GM23338 (cell line): ENCODE measurements around the gene TNIP3. TPM values are rescaled to one million over a fixed set of nuclear protein-coding genes. Genes with fewer than 3 reads are reported as not detected.

Experiments used
- ATAC-seq: fragments of 200-7000 bp; cut with Tn5 transposase; 3 replicates; pipeline ENCODE4 v1.9.1; 2020
- DNase-seq: peaks from one replicate; pipeline ENCODE4 v3.0.0-alpha.2; 2015; ENCODE audit warnings: low spot score
- H2AFZ ChIP-seq: fragments of 200-600 bp; sonication (generic); 2 replicates; pipeline ENCODE4 v1.8.0; 2016; ENCODE audit warnings: antibody characterized with exemption, mild to moderate bottlenecking, moderate library complexity
- H3F3A ChIP-seq: fragments of 200-600 bp; sonication (generic); replicated peaks from 2 replicates; pipeline ENCODE4 v1.8.0; 2017; ENCODE audit warnings: antibody characterized with exemption, mixed run types, low read depth
- H3K27ac ChIP-seq: fragments of 200-600 bp; sonication (generic); 2 replicates; pipeline ENCODE4 v1.6.1; 2016; ENCODE audit warnings: low read depth
- H3K27me3 ChIP-seq: fragments of 200-600 bp; sonication (generic); 2 replicates; pipeline ENCODE4 v1.8.0; 2016; ENCODE audit warnings: mild to moderate bottlenecking, mixed run types, moderate library complexity; ENCODE audit not compliant: insufficient read depth
- H3K36me3 ChIP-seq: fragments of 200-600 bp; sonication (generic); 2 replicates; pipeline ENCODE4 v1.8.0; 2016; ENCODE audit warnings: mild to moderate bottlenecking; ENCODE audit not compliant: insufficient read depth
- H3K4me1 ChIP-seq: fragments of 200-600 bp; sonication (generic); 2 replicates; pipeline ENCODE4 v1.8.0; 2016; ENCODE audit warnings: mild to moderate bottlenecking, moderate library complexity; ENCODE audit not compliant: insufficient read depth
- H3K4me2 ChIP-seq: fragments of 200-600 bp; sonication (generic); 2 replicates; pipeline ENCODE4 v1.7.1; 2017; ENCODE audit warnings: mixed run types
- H3K4me3 ChIP-seq: fragments of 200-600 bp; sonication (generic); 2 replicates; pipeline ENCODE4 v1.6.1; 2016; ENCODE audit warnings: mixed run types
- H3K79me2 ChIP-seq: fragments of 200-600 bp; sonication (generic); replicated peaks from 2 replicates; pipeline ENCODE4 v1.8.0; 2017; ENCODE audit warnings: mild to moderate bottlenecking; ENCODE audit not compliant: insufficient read depth
- H3K9me2 ChIP-seq: fragments of 200-600 bp; sonication (generic); 2 replicates; pipeline ENCODE4 v1.8.0; 2017; ENCODE audit not compliant: insufficient read depth
- H4K20me1 ChIP-seq: fragments of 200-600 bp; sonication (generic); replicated peaks from 2 replicates; pipeline ENCODE4 v1.8.0; 2017; ENCODE audit warnings: mild to moderate bottlenecking; ENCODE audit not compliant: insufficient read depth
- H3K27ac Mint-ChIP-seq: 2 replicates; pipeline ENCODE4 v1.8.0; 2020; ENCODE audit warnings: inconsistent platforms, mild to moderate bottlenecking, moderate library complexity, mixed read lengths
- H3K27me3 Mint-ChIP-seq: 3 replicates; pipeline ENCODE4 v1.8.0; 2022; ENCODE audit warnings: low read depth, mild to moderate bottlenecking, moderate library complexity, mixed read lengths, inconsistent platforms; ENCODE audit not compliant: insufficient read depth, poor library complexity
- H3K36me3 Mint-ChIP-seq: 3 replicates; pipeline ENCODE4 v1.8.0; 2021; ENCODE audit warnings: low read depth, mild to moderate bottlenecking, inconsistent platforms, moderate library complexity, mixed read lengths
- H3K4me1 Mint-ChIP-seq: 3 replicates; pipeline ENCODE4 v1.8.0; 2020; ENCODE audit warnings: mild to moderate bottlenecking, inconsistent platforms, mixed read lengths
- H3K4me3 Mint-ChIP-seq: 3 replicates; pipeline ENCODE4 v1.8.0; 2021; ENCODE audit warnings: moderate library complexity, mild to moderate bottlenecking, inconsistent platforms, mixed read lengths
- H3K9me3 Mint-ChIP-seq: 3 replicates; pipeline ENCODE4 v1.8.0; 2020; ENCODE audit warnings: moderate library complexity, mild to moderate bottlenecking, inconsistent platforms, mixed read lengths
- CREB1 ChIP-seq: fragments of 250-450 bp; sonication (Bioruptor Pico); IDR thresholded peaks from 2 replicates; pipeline ENCODE4 v1.5.0; 2020; ENCODE audit warnings: low read depth, mild to moderate bottlenecking, moderate library complexity
- ETS1 ChIP-seq: IDR thresholded peaks from 2 replicates; pipeline ENCODE4 v1.6.1; 2016; ENCODE audit warnings: antibody characterized with exemption
- EZH2 ChIP-seq: fragments of 200-600 bp; sonication (generic); IDR thresholded peaks from one replicate; pipeline ENCODE4 v1.8.0; 2017; ENCODE audit warnings: antibody characterized with exemption, mild to moderate bottlenecking, low read depth; ENCODE audit not compliant: unreplicated experiment
- EZH2phosphoT487 ChIP-seq: fragments of 200-600 bp; sonication (generic); IDR thresholded peaks from one replicate; pipeline ENCODE4 v1.8.1; 2018; ENCODE audit warnings: antibody characterized with exemption; ENCODE audit not compliant: unreplicated experiment
- JUNB ChIP-seq: IDR thresholded peaks from one replicate; pipeline ENCODE4 v1.6.1; 2016; ENCODE audit warnings: antibody characterized with exemption; ENCODE audit not compliant: unreplicated experiment
- NANOG ChIP-seq: IDR thresholded peaks from 2 replicates; pipeline ENCODE4 v1.6.1; 2016; ENCODE audit warnings: antibody characterized with exemption, borderline replicate concordance
- POLR2AphosphoS5 ChIP-seq: IDR thresholded peaks from 2 replicates; pipeline ENCODE4 v1.6.1; 2016; ENCODE audit warnings: antibody characterized with exemption, low read depth
- STAT1 ChIP-seq: IDR thresholded peaks from one replicate; pipeline ENCODE4 v1.6.1; 2016; ENCODE audit warnings: antibody characterized with exemption; ENCODE audit not compliant: unreplicated experiment
- ZNF114 ChIP-seq: fragments of 250-450 bp; sonication (Bioruptor Pico); IDR thresholded peaks from 2 replicates; pipeline ENCODE4 v1.5.0; 2020; ENCODE audit warnings: mild to moderate bottlenecking, moderate library complexity
- ZNF331 ChIP-seq: fragments of 250-450 bp; sonication (Bioruptor Pico); IDR thresholded peaks from 2 replicates; pipeline ENCODE4 v1.5.0; 2020; ENCODE audit warnings: low read depth, mild to moderate bottlenecking, moderate library complexity
- polyA plus RNA-seq: library from polyadenylated mRNA; unstranded; fragments of >200 nt; fragmentation: Nextera tagmentation; extraction: Ambion mirVana; gene quantifications from 2 replicates; pipeline ENCODE4 v1.2.1, GENCODE V29; 2016
- total RNA-seq: library from RNA; depleted of rRNA; stranded (reverse); fragments of >200 nt; shearing (Covaris generic); gene quantifications from 2 replicates; pipeline ENCODE4 v1.2.3, GENCODE V29; 2014
- TF ChIP-seq, protein P1 (sequence below): IDR thresholded peaks from one replicate; pipeline ENCODE4 v1.6.1; 2018; ENCODE audit warnings: antibody characterized with exemption; ENCODE audit not compliant: unreplicated experiment
- TF ChIP-seq, protein P2 (sequence below), 2 experiments: fragments of 200-600 bp in 1 of 2; sonication (generic) in 1 of 2; conservative IDR thresholded peaks; 2 replicates each; pipeline versions ENCODE4 v1.5.1 to v1.6.1; 2016 to 2017; ENCODE audit warnings: antibody characterized with exemption in 2 of 2, low read depth in 2 of 2, mild to moderate bottlenecking in 2 of 2, moderate library complexity in 1 of 2

The TNIP3 gene
- total and polyA plus RNA-seq, 2 experiments from 2014 or later = not detected

DNA sequence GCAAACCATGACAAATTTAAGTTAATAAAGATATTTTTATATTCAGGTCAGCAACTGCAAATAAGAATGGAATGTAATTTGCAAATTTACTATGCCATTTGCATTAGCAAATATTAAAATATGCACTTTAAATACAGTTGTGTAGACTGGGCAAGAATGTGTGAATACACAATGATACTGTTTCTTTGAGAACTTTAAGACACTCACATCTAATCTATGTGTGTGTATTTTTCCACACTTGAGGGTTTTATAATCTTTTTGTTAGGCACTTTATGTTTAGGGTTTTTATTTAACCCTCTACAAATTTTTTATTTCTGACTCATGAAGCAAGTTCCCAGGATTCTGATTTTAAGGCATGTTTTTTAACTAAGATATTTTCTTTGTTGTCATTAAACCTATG is 67.9 kb downstream of the TNIP3 start (continued):
- TF ChIP-seq, protein P1, sequence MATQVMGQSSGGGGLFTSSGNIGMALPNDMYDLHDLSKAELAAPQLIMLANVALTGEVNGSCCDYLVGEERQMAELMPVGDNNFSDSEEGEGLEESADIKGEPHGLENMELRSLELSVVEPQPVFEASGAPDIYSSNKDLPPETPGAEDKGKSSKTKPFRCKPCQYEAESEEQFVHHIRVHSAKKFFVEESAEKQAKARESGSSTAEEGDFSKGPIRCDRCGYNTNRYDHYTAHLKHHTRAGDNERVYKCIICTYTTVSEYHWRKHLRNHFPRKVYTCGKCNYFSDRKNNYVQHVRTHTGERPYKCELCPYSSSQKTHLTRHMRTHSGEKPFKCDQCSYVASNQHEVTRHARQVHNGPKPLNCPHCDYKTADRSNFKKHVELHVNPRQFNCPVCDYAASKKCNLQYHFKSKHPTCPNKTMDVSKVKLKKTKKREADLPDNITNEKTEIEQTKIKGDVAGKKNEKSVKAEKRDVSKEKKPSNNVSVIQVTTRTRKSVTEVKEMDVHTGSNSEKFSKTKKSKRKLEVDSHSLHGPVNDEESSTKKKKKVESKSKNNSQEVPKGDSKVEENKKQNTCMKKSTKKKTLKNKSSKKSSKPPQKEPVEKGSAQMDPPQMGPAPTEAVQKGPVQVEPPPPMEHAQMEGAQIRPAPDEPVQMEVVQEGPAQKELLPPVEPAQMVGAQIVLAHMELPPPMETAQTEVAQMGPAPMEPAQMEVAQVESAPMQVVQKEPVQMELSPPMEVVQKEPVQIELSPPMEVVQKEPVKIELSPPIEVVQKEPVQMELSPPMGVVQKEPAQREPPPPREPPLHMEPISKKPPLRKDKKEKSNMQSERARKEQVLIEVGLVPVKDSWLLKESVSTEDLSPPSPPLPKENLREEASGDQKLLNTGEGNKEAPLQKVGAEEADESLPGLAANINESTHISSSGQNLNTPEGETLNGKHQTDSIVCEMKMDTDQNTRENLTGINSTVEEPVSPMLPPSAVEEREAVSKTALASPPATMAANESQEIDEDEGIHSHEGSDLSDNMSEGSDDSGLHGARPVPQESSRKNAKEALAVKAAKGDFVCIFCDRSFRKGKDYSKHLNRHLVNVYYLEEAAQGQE = no peak
- TF ChIP-seq STAT1 (no peak), EZH2phosphoT487 (no peak)

- Histone ChIP-seq H2AFZ (no peak overlapping the region), H3K4me1 (no peaks in the 10 kb centered on the region), H3F3A (no peaks in the 10 kb centered on the region), H3K4me2 (no peak overlapping the region), H3K79me2 (no peaks in the 10 kb centered on the region), H3K27me3 (no peaks in the 10 kb centered on the region), H3K27ac (no peak overlapping the region), H3K4me3 (no peak overlapping the region), H4K20me1 (no peaks in the 10 kb centered on the region), H3K36me3 (no peaks in the 10 kb centered on the region), H3K9me2 (no peaks in the 10 kb centered on the region)
- no peaks in the 10 kb centered on the region for H3K4me1 Mint-ChIP-seq
- H3K27me3 Mint-ChIP-seq = no peaks in the 10 kb centered on the region
- H3K36me3 Mint-ChIP-seq = no peaks in the 10 kb centered on the region
- no peak overlapping the region for H3K4me3 Mint-ChIP-seq
- ATAC-seq (no peak), DNase-seq (no peak)
- H3K9me3 Mint-ChIP-seq = no peaks in the 10 kb centered on the region
- no peak overlapping the region for H3K27ac Mint-ChIP-seq
- no peak for TF ChIP-seq NANOG
- TF ChIP-seq, protein P2, sequence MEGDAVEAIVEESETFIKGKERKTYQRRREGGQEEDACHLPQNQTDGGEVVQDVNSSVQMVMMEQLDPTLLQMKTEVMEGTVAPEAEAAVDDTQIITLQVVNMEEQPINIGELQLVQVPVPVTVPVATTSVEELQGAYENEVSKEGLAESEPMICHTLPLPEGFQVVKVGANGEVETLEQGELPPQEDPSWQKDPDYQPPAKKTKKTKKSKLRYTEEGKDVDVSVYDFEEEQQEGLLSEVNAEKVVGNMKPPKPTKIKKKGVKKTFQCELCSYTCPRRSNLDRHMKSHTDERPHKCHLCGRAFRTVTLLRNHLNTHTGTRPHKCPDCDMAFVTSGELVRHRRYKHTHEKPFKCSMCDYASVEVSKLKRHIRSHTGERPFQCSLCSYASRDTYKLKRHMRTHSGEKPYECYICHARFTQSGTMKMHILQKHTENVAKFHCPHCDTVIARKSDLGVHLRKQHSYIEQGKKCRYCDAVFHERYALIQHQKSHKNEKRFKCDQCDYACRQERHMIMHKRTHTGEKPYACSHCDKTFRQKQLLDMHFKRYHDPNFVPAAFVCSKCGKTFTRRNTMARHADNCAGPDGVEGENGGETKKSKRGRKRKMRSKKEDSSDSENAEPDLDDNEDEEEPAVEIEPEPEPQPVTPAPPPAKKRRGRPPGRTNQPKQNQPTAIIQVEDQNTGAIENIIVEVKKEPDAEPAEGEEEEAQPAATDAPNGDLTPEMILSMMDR (conservative IDR thresholded peaks at IDR 0.05; ENCODE audit: low read depth in 2 of 2) = no peak
- TF ChIP-seq POLR2AphosphoS5 = no peak
- no peak for TF ChIP-seq EZH2phosphoT487
- TF ChIP-seq, protein P1 = no peak
- no peak for TF ChIP-seq EZH2
- no peak for TF ChIP-seq CREB1 (CRISPR knock-in tag)
- TF ChIP-seq ZNF331 (CRISPR knock-in tag) = no peak
- no peak for TF ChIP-seq ZNF114 (CRISPR knock-in tag)
- no peak for TF ChIP-seq ETS1
- no peak for TF ChIP-seq JUNB
These were observed 69.7 kb downstream of the TNIP3 start for GRCh38 chr4:121094297-121094966.
